SK-N-MC (cell line): Measurements from ENCODE around the gene DIP2C.

Experiments used
- DNase-seq: peaks from one replicate; pipeline ENCODE4 v3.0.0-alpha.2; 2011; ENCODE audit warnings: low read depth, low spot score
- H3K27ac ChIP-seq: fragments of 200-600 bp; sonication (generic); 2 replicates; pipeline ENCODE4 v1.5.1; 2016; ENCODE audit warnings: mixed run types
- H3K36me3 ChIP-seq: fragments of 200-600 bp; sonication (generic); 2 replicates; pipeline ENCODE4 v1.6.1; 2017; ENCODE audit warnings: antibody characterized with exemption, low read length, mixed read lengths; ENCODE audit not compliant: insufficient read depth
- H3K4me3 ChIP-seq: fragments of 200-600 bp; sonication (generic); 2 replicates; pipeline ENCODE4 v1.5.1; 2016
- H3K9ac ChIP-seq: fragments of 200-600 bp; sonication (generic); 2 replicates; pipeline ENCODE4 v1.8.0; 2017; ENCODE audit warnings: mixed run types, mixed read lengths; ENCODE audit not compliant: insufficient read length
- H3K9me3 ChIP-seq: fragments of 200-600 bp; sonication (generic); 2 replicates; pipeline ENCODE4 v1.6.1; 2017; ENCODE audit warnings: low read depth, mild to moderate bottlenecking, antibody characterized with exemption, low read length, moderate library complexity, mixed read lengths
- EZH2 ChIP-seq: fragments of 200-600 bp; sonication (generic); IDR thresholded peaks from one replicate; pipeline ENCODE4 v1.6.1; 2017; ENCODE audit warnings: antibody characterized with exemption
- FOXP2 ChIP-seq: optimal IDR thresholded peaks from 2 replicates; pipeline ENCODE3; 2011; ENCODE audit warnings: mild to moderate bottlenecking, moderate library complexity; ENCODE audit not compliant: insufficient read depth; ENCODE audit errors: extremely low read length, control extremely low read depth
- POLR2AphosphoS5 ChIP-seq: IDR thresholded peaks from 2 replicates; pipeline ENCODE4 v1.6.1; 2012; ENCODE audit warnings: mild to moderate bottlenecking, low read depth, low read length, borderline replicate concordance

The DIP2C gene

GRCh38 chr10:359093-359492 is 330.4 kb downstream of the DIP2C start:
- DNase-seq, result no peak
- H3K27ac ChIP-seq, result no peak overlapping the region
- H3K9ac ChIP-seq, result no peak overlapping the region
- H3K9me3 ChIP-seq, result no peaks in the 10 kb centered on the region
- TF ChIP-seq EZH2 (no peak), FOXP2 (no peak), POLR2AphosphoS5 (no peak)
- H3K4me3 ChIP-seq, result no peak overlapping the region
- no peaks in the 10 kb centered on the region; the same call in 1 of the 2 replicates for H3K36me3 ChIP-seq

- DNase-seq, result no peak
- no peak overlapping the region for H3K27ac ChIP-seq
- H3K4me3 ChIP-seq, result no peak overlapping the region
- H3K9me3 ChIP-seq, result no peaks in the 10 kb centered on the region
- H3K9ac ChIP-seq, result no peak overlapping the region
- TF ChIP-seq EZH2, result no peak
- TF ChIP-seq FOXP2, result no peak
- no peak for TF ChIP-seq POLR2AphosphoS5
- no peaks in the 10 kb centered on the region; the same call in 1 of the 2 replicates for H3K36me3 ChIP-seq
These were observed 332.1 kb downstream of the DIP2C start for GRCh38 chr10:357201-357950.

GRCh38 chr10:356452-356851 is 333.0 kb downstream of the DIP2C start:
- Histone ChIP-seq H3K27ac (no peak overlapping the region), H3K36me3 (no peaks in the 10 kb centered on the region; the same call in 1 of the 2 replicates), H3K9me3 (no peaks in the 10 kb centered on the region), H3K9ac (no peak overlapping the region), H3K4me3 (no peak overlapping the region)
- no peak for TF ChIP-seq FOXP2
- TF ChIP-seq EZH2, result no peak
- no peak for TF ChIP-seq POLR2AphosphoS5
- DNase-seq, result no peak

GRCh38 chr10:354901-355617 is 334.4 kb downstream of the DIP2C start:
- Histone ChIP-seq H3K27ac (peak overlapping the region; percentile 71; the same call in 1 of the 2 replicates), H3K36me3 (no peaks in the 10 kb centered on the region; the same call in 1 of the 2 replicates), H3K9me3 (no peaks in the 10 kb centered on the region), H3K9ac (no peak overlapping the region), H3K4me3 (no peak overlapping the region)
- no peak for DNase-seq
- no peak for TF ChIP-seq POLR2AphosphoS5
- TF ChIP-seq FOXP2, result no peak
- TF ChIP-seq EZH2, result no peak

- H3K9ac ChIP-seq, result no peak overlapping the region
- no peak for TF ChIP-seq EZH2
- H3K4me3 ChIP-seq, result no peak overlapping the region
- no peaks in the 10 kb centered on the region; the same call in 1 of the 2 replicates for H3K36me3 ChIP-seq
- no peak overlapping the region for H3K27ac ChIP-seq
- no peaks in the 10 kb centered on the region for H3K9me3 ChIP-seq
- no peak for DNase-seq
These were observed 336.8 kb downstream of the DIP2C start for GRCh38 chr10:352476-353235.

- Histone ChIP-seq H3K4me3 (no peak overlapping the region), H3K9me3 (no peaks in the 10 kb centered on the region), H3K9ac (no peak overlapping the region), H3K27ac (no peak overlapping the region), H3K36me3 (no peaks in the 10 kb centered on the region; the same call in 1 of the 2 replicates)
- no peak for TF ChIP-seq EZH2
- no peak for TF ChIP-seq FOXP2
- no peak for TF ChIP-seq POLR2AphosphoS5
- no peak for DNase-seq
These were observed 337.6 kb downstream of the DIP2C start for GRCh38 chr10:351770-352334.

- no peak for DNase-seq
- TF ChIP-seq EZH2 (no peak), FOXP2 (no peak), POLR2AphosphoS5 (no peak)
- no peak overlapping the region for H3K4me3 ChIP-seq
- no peak overlapping the region for H3K27ac ChIP-seq
- no peak overlapping the region for H3K9ac ChIP-seq
- H3K36me3 ChIP-seq, result no peaks in the 10 kb centered on the region; the same call in 1 of the 2 replicates
- no peaks in the 10 kb centered on the region for H3K9me3 ChIP-seq
These were observed 338.4 kb downstream of the DIP2C start for GRCh38 chr10:350981-351501.

GRCh38 chr10:349081-349480 is 340.4 kb downstream of the DIP2C start:
- no peak for TF ChIP-seq EZH2
- TF ChIP-seq POLR2AphosphoS5, result no peak
- no peak for TF ChIP-seq FOXP2
- no peak for DNase-seq
- no peak overlapping the region for H3K9ac ChIP-seq
- no peaks in the 10 kb centered on the region; the same call in 1 of the 2 replicates for H3K36me3 ChIP-seq
- no peaks in the 10 kb centered on the region for H3K9me3 ChIP-seq
- no peak overlapping the region for H3K4me3 ChIP-seq
- H3K27ac ChIP-seq, result no peak overlapping the region
